Measurements from ENCODE around the gene RDH13. TPM values are rescaled to one million over a fixed set of nuclear protein-coding genes. Genes with fewer than 3 reads are reported as not detected.

The RDH13 gene
- total and polyA plus RNA-seq, 2 of the 8 experiments (the other 6 are each of a cell fraction or from before 2014, with no cell fraction given) = 15.9 to 31.5 TPM

- TF ChIP-seq E2F6 (IDR thresholded peaks at IDR 0.05) = no peak
- TF ChIP-seq EZH2 (IDR thresholded peaks at IDR 0.05; ENCODE audit: low read depth, low read length, severe bottlenecking) = no peak
- no peak for TF ChIP-seq ASH2L (IDR thresholded peaks at IDR 0.05; ENCODE audit: low read length)
These were observed 29.7 kb upstream of the RDH13 start (continued) for GRCh38 chr19:55092423-55093318.
